VCaP (cell line): ENCODE data around the gene SETD4.

Experiments used
- H3K27ac ChIP-seq: fragments of 450-650 bp; 2 replicates; pipeline ENCODE4 v1.5.1; 2017
- TF ChIP-seq, protein P1 (sequence below): fragments of 450-650 bp; conservative IDR thresholded peaks from 2 replicates; pipeline ENCODE4 v1.5.1; 2017; ENCODE audit warnings: mild to moderate bottlenecking, moderate library complexity

SETD4 gene

GRCh38 chr21:36040389-36040788 lies 19.9 kb downstream of the SETD4 start:
- no peak overlapping the region for H3K27ac ChIP-seq
- TF ChIP-seq, protein P1, sequence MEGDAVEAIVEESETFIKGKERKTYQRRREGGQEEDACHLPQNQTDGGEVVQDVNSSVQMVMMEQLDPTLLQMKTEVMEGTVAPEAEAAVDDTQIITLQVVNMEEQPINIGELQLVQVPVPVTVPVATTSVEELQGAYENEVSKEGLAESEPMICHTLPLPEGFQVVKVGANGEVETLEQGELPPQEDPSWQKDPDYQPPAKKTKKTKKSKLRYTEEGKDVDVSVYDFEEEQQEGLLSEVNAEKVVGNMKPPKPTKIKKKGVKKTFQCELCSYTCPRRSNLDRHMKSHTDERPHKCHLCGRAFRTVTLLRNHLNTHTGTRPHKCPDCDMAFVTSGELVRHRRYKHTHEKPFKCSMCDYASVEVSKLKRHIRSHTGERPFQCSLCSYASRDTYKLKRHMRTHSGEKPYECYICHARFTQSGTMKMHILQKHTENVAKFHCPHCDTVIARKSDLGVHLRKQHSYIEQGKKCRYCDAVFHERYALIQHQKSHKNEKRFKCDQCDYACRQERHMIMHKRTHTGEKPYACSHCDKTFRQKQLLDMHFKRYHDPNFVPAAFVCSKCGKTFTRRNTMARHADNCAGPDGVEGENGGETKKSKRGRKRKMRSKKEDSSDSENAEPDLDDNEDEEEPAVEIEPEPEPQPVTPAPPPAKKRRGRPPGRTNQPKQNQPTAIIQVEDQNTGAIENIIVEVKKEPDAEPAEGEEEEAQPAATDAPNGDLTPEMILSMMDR = no peak

DNA sequence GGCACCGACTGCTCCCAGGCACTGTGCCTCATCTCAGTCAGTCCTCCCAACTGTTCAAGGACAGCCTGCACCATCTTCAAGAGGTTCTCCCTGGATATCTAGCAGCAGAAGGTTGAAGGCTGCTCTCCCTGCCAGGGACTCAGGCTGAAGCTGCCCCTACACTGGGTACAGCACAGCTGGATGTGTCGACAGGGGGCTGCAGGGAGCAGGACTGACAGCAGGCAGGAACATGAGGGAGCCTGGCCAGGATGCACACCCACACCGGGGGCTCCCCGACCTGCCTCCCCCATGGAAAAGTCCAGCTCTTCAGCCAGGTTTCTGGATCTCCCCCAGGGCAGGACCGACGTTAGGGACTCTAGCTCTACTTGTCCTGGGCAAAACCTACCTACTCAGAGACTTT lies 20.5 kb downstream of the SETD4 start:
- TF ChIP-seq, protein P1 = no peak
- H3K27ac ChIP-seq = no peak overlapping the region

DNA sequence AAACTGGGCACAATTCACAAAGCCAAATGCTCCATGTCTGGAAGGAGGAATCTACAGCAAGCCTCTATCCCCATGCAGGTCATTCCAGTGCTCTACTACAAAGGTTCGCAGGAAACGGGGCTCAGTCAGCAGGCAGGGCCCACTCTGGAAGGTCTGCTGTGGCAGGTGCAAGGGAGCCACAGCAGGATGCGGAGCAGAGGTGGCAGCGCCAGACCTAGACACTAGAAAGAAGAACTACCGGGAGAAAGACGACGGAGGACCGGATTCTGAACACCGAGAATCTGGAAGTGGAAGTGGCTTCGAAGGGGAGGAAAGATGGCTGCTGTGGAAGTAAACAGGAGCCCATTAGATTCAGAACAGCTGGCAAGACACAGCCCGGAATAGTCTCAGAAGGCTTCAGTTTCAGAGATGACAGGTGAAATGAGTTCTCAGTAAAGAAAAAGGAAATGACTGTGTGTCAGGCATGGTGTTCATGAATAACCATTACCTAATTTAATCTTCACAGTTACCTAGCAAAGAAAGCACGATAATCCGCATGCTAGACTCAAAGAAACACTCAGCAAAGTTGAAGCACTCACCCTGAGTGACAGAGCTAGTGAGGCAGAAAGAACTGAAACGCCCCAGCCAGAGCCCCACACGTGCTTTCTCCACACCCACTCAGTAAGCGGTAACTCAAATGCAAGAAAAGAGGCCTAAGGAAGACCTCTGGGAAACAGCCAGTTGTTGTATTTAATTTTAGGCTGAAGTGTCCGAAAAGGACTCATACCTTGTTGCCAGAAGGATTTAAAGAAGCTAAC lies 21.4 kb downstream of the SETD4 start:
- H3K27ac ChIP-seq = no peak overlapping the region
- TF ChIP-seq, protein P1 = no peak

DNA sequence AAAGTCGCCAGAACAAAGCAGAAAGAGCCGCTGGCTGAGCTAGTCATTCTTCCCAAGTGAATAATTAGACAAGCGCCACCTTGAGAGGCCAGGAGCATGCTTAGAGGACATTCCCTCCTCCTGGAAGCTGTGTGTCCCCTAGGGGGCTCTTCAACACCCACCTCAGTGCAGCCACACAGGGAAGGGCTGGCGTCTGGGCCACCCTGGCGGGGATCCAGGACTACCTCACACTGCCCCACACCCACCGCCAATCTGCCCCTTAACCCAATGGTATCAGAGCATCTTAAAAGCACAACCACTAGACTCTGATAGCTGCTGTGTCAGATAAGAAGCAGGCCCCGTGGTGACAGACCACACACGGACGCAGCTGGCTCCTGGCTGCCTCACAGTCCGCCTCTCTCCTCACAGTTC lies 24.9 kb downstream of the SETD4 start:
- no peak overlapping the region for H3K27ac ChIP-seq
- TF ChIP-seq, protein P1 = no peak

DNA sequence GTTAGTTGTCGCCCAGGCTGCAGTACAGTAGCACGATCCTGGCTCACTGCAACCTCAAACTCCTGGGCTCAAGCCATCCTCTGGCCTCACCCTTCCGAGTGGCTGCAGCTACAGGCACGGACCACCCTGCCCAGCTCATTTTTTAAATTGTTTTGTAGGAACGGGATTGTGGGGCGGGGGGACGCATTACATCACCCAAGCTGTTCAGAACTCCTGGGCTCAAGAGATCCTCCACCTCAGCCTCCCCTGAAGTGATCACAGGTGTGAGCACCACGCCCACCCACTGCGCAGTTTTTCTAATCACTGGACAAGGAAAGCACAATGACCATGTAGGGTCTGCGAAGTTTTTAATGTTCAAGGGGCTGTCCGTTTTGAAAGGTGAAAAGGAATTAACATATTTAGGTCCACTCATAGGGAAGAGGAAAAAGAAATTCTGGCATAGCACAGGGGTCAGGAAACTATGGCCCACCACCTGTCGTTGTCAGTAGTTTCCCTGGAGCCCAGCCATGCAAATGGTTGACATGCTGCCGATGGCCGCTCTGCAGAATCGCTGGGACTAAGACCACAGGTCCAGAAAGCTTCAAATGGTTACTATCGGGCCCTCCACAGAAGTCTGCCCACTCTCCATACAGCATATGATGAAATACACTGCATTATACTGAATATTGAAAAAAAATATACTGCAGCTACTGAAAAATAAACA lies 26.0 kb downstream of the SETD4 start:
- TF ChIP-seq, protein P1 = no peak
- H3K27ac ChIP-seq = no peak overlapping the region

- TF ChIP-seq, protein P1 = no peak
- H3K27ac ChIP-seq = no peak overlapping the region
Observed at GRCh38 chr21:36032647-36033406, 27.5 kb downstream of the SETD4 start.
